ENCODE results near the gene HDDC2. TPM values are rescaled to one million over a fixed set of nuclear protein-coding genes. Genes with fewer than 3 reads are reported as not detected.

HDDC2 gene
- total RNA-seq, 1 donor: 70.0 TPM

GRCh38 chr6:125307150-125307838 lies 5.5 kb upstream of the HDDC2 start:
- TF ChIP-seq CTCF (IDR thresholded peaks at IDR 0.05; ENCODE audit: insufficient read depth, low read depth, low read length): no peak
- no peak overlapping the region for H3K4me3 ChIP-seq (ENCODE audit: low read depth, low read length)
- DNase-seq (ENCODE audit: low read depth): peak; percentile 36

GRCh38 chr6:125306756-125307149 lies 5.0 kb upstream of the HDDC2 start:
- TF ChIP-seq CTCF (IDR thresholded peaks at IDR 0.05; ENCODE audit: insufficient read depth, low read depth, low read length): no peak
- no peak overlapping the region for H3K4me3 ChIP-seq (ENCODE audit: low read depth, low read length)
- DNase-seq (ENCODE audit: low read depth): no peak

GRCh38 chr6:125304970-125305660 lies 3.3 kb upstream of the HDDC2 start:
- H3K4me3 ChIP-seq (ENCODE audit: low read depth, low read length): no peak overlapping the region
- no peak for DNase-seq (ENCODE audit: low read depth)
- TF ChIP-seq CTCF (IDR thresholded peaks at IDR 0.05; ENCODE audit: insufficient read depth, low read depth, low read length): no peak

GRCh38 chr6:125303512-125303854 lies 1.7 kb upstream of the HDDC2 start:
- TF ChIP-seq CTCF (IDR thresholded peaks at IDR 0.05; ENCODE audit: insufficient read depth, low read depth, low read length): no peak
- no peak for DNase-seq (ENCODE audit: low read depth)
- no peak overlapping the region for H3K4me3 ChIP-seq (ENCODE audit: low read depth, low read length)

- no peak for DNase-seq (ENCODE audit: low read depth)
- TF ChIP-seq CTCF (IDR thresholded peaks at IDR 0.05; ENCODE audit: insufficient read depth, low read depth, low read length): no peak
- H3K4me3 ChIP-seq (ENCODE audit: low read depth, low read length): no peak overlapping the region
These were observed 1.2 kb upstream of the HDDC2 start for GRCh38 chr6:125302840-125303511.

GRCh38 chr6:125300992-125301434 lies 754 bp downstream of the HDDC2 start:
- DNase-seq (ENCODE audit: low read depth): peak; percentile 55

More at GRCh38 chr6:125300992-125301434, 754 bp downstream of the HDDC2 start:
- TF ChIP-seq CTCF (IDR thresholded peaks at IDR 0.05; ENCODE audit: insufficient read depth, low read depth, low read length): no peak
- H3K4me3 ChIP-seq (ENCODE audit: low read depth, low read length): peak overlapping the region; percentile 80
